ENCODE measurements around the gene ERICH6.

ERICH6 gene

GRCh38 chr3:150733936-150734794 lies 30.4 kb upstream of the ERICH6 start:
- TF ChIP-seq REST (IDR thresholded peaks at IDR 0.05; ENCODE audit: insufficient read depth in 1 of 2, low read depth in 2 of 2, low read length in 2 of 2) (no peak), FOXP2 (optimal IDR thresholded peaks at IDR 0.05; ENCODE audit: borderline replicate concordance, extremely low read depth, extremely low read length, insufficient read depth) (no peak), SIN3A (IDR thresholded peaks at IDR 0.05; ENCODE audit: borderline replicate concordance, insufficient read depth, low read length) (no peak), TAF1 (IDR thresholded peaks at IDR 0.05; ENCODE audit: borderline replicate concordance, insufficient read depth, low read length) (no peak), POLR2AphosphoS5 (IDR thresholded peaks at IDR 0.05; ENCODE audit: low read depth, low read length) (no peak)

- TF ChIP-seq REST (IDR thresholded peaks at IDR 0.05; ENCODE audit: insufficient read depth in 1 of 2, low read depth in 2 of 2, low read length in 2 of 2) = no peak
- TF ChIP-seq TAF1 (IDR thresholded peaks at IDR 0.05; ENCODE audit: borderline replicate concordance, insufficient read depth, low read length) = no peak
- no peak for TF ChIP-seq SIN3A (IDR thresholded peaks at IDR 0.05; ENCODE audit: borderline replicate concordance, insufficient read depth, low read length)
- TF ChIP-seq POLR2AphosphoS5 (IDR thresholded peaks at IDR 0.05; ENCODE audit: low read depth, low read length) = no peak
- TF ChIP-seq FOXP2 (optimal IDR thresholded peaks at IDR 0.05; ENCODE audit: borderline replicate concordance, extremely low read depth, extremely low read length, insufficient read depth) = no peak
Observed at GRCh38 chr3:150733373-150733935, 29.7 kb upstream of the ERICH6 start.

- TF ChIP-seq SIN3A (IDR thresholded peaks at IDR 0.05; ENCODE audit: borderline replicate concordance, insufficient read depth, low read length) (no peak), FOXP2 (optimal IDR thresholded peaks at IDR 0.05; ENCODE audit: borderline replicate concordance, extremely low read depth, extremely low read length, insufficient read depth) (no peak), POLR2AphosphoS5 (IDR thresholded peaks at IDR 0.05; ENCODE audit: low read depth, low read length) (no peak), TAF1 (IDR thresholded peaks at IDR 0.05; ENCODE audit: borderline replicate concordance, insufficient read depth, low read length) (no peak), REST (IDR thresholded peaks at IDR 0.05; ENCODE audit: insufficient read depth in 1 of 2, low read depth in 2 of 2, low read length in 2 of 2) (no peak)
Observed at GRCh38 chr3:150729682-150730360, 26.1 kb upstream of the ERICH6 start.

GRCh38 chr3:150727653-150728502 lies 24.2 kb upstream of the ERICH6 start:
- no peak for TF ChIP-seq SIN3A (IDR thresholded peaks at IDR 0.05; ENCODE audit: borderline replicate concordance, insufficient read depth, low read length)
- TF ChIP-seq REST (IDR thresholded peaks at IDR 0.05; ENCODE audit: insufficient read depth in 1 of 2, low read depth in 2 of 2, low read length in 2 of 2) = no peak
- TF ChIP-seq TAF1 (IDR thresholded peaks at IDR 0.05; ENCODE audit: borderline replicate concordance, insufficient read depth, low read length) = no peak
- TF ChIP-seq POLR2AphosphoS5 (IDR thresholded peaks at IDR 0.05; ENCODE audit: low read depth, low read length) = no peak
- no peak for TF ChIP-seq FOXP2 (optimal IDR thresholded peaks at IDR 0.05; ENCODE audit: borderline replicate concordance, extremely low read depth, extremely low read length, insufficient read depth)

Data from PFSK-1 (cell line).